Retina (tissue), 1 donor: Measurements from ENCODE around the gene TAOK3.
A peak's percentile ranks its signal among the peaks of the same experiment; 100 is the strongest.
"Not testable (repeated sequence)": the region's sequence is repeated elsewhere in the genome, so short reads cannot be mapped to it uniquely, and the experiment has no call there.

Source experiments
- DNase-seq: peaks from one replicate; pipeline ENCODE4 v3.0.0-alpha.2; 2016

TAOK3 gene

GRCh38 chr12:118188690-118189371 is 183.9 kb downstream of the TAOK3 start:
- peak; percentile 68 for DNase-seq

GRCh38 chr12:118187751-118188435 is 184.8 kb downstream of the TAOK3 start:
- DNase-seq = peak; percentile 45

GRCh38 chr12:118185602-118186397 is 186.9 kb downstream of the TAOK3 start:
- no peak for DNase-seq

GRCh38 chr12:118183711-118184110 is 189.0 kb downstream of the TAOK3 start:
- no peak for DNase-seq

- no peak for DNase-seq
Measured at GRCh38 chr12:118183155-118183554, 189.6 kb downstream of the TAOK3 start.

- no peak for DNase-seq
Measured at GRCh38 chr12:118175823-118176447, 196.8 kb downstream of the TAOK3 start.

GRCh38 chr12:118166946-118167345 is 205.8 kb downstream of the TAOK3 start:
- no peak for DNase-seq

- DNase-seq = peak; percentile 20
Measured at GRCh38 chr12:118164798-118165486, 207.8 kb downstream of the TAOK3 start.

- DNase-seq = no peak
Measured at GRCh38 chr12:118160536-118160935, 212.2 kb downstream of the TAOK3 start.

GRCh38 chr12:118151755-118152154 is 221.0 kb downstream of the TAOK3 start:
- DNase-seq = no peak

- DNase-seq = no peak
Measured at GRCh38 chr12:118150625-118151024, 222.1 kb downstream of the TAOK3 start.

- no peak for DNase-seq
Measured at GRCh38 chr12:118148287-118148686, 224.4 kb downstream of the TAOK3 start.

GRCh38 chr12:118145798-118146156 is 226.9 kb downstream of the TAOK3 start:
- DNase-seq = no peak

- no peak for DNase-seq
Measured at GRCh38 chr12:118145113-118145797, 227.5 kb downstream of the TAOK3 start.

- DNase-seq = no peak
Measured at GRCh38 chr12:118144499-118144898, 228.2 kb downstream of the TAOK3 start.

- no peak for DNase-seq
Measured at GRCh38 chr12:118140825-118141224, 231.9 kb downstream of the TAOK3 start.

- no peak for DNase-seq
Measured at GRCh38 chr12:118137148-118137678, 235.5 kb downstream of the TAOK3 start.

- DNase-seq = no peak
Measured at GRCh38 chr12:118136559-118137003, 236.1 kb downstream of the TAOK3 start.

GRCh38 chr12:118135788-118136558 is 236.7 kb downstream of the TAOK3 start, which contains the start of gene PEBP1:
Gene PEBP1, plus strand, starts transcription at chr12:118136124. Its CDS starts 86 bp downstream, at chr12:118136210.
- DNase-seq = peak; percentile 96

- not testable (repeated sequence) for DNase-seq
Measured at GRCh38 chr12:118129436-118129835, 243.3 kb downstream of the TAOK3 start.

- no peak for DNase-seq
Measured at GRCh38 chr12:118127867-118128266, 244.8 kb downstream of the TAOK3 start.
